HG03060 (cell line): ENCODE measurements around the gene APLNR.

Experiments
- ATAC-seq: cut with Tn5 transposase; IDR thresholded peaks from one replicate; pipeline ENCODE4 v1.9.1; 2021; ENCODE audit warnings: low read depth, moderate number of reproducible peaks; ENCODE audit not compliant: unreplicated experiment

The APLNR gene

GRCh38 chr11:57219021-57219627 is 17.9 kb downstream of the APLNR start:
- ATAC-seq: no peak

GRCh38 chr11:57217053-57217452 is 20.0 kb downstream of the APLNR start:
- ATAC-seq: no peak

- ATAC-seq: no peak
These were observed 20.6 kb downstream of the APLNR start for GRCh38 chr11:57216463-57216862.

GRCh38 chr11:57214494-57214893 is 22.6 kb downstream of the APLNR start:
- ATAC-seq: no peak

- no peak for ATAC-seq
These were observed 23.0 kb downstream of the APLNR start for GRCh38 chr11:57214098-57214417.

- no peak for ATAC-seq
These were observed 23.5 kb downstream of the APLNR start for GRCh38 chr11:57213342-57214097.

GRCh38 chr11:57210781-57211180 is 26.3 kb downstream of the APLNR start:
- ATAC-seq: no peak

GRCh38 chr11:57207168-57207567 is 29.9 kb downstream of the APLNR start:
- ATAC-seq: no peak

GRCh38 chr11:57205041-57205641 is 31.9 kb downstream of the APLNR start:
- ATAC-seq: no peak

- ATAC-seq: no peak
These were observed 33.1 kb downstream of the APLNR start for GRCh38 chr11:57203882-57204480.

GRCh38 chr11:57203359-57203758 is 33.7 kb downstream of the APLNR start:
- ATAC-seq: no peak

- no peak for ATAC-seq
These were observed 34.8 kb downstream of the APLNR start for GRCh38 chr11:57202281-57202680.

- no peak for ATAC-seq
These were observed 36.1 kb downstream of the APLNR start for GRCh38 chr11:57200917-57201316.

GRCh38 chr11:57199330-57199729 is 37.7 kb downstream of the APLNR start:
- no peak for ATAC-seq

GRCh38 chr11:57197762-57198161 is 39.3 kb downstream of the APLNR start:
- no peak for ATAC-seq

- ATAC-seq: no peak
These were observed 40.5 kb downstream of the APLNR start for GRCh38 chr11:57196596-57196995.

GRCh38 chr11:57192316-57192715 is 44.7 kb downstream of the APLNR start:
- no peak for ATAC-seq

GRCh38 chr11:57191311-57192219 is 45.5 kb downstream of the APLNR start:
- ATAC-seq: no peak

- ATAC-seq: no peak
These were observed 46.5 kb downstream of the APLNR start for GRCh38 chr11:57190548-57190947.
